ENCODE data around the gene MYL1.

The MYL1 gene

DNA sequence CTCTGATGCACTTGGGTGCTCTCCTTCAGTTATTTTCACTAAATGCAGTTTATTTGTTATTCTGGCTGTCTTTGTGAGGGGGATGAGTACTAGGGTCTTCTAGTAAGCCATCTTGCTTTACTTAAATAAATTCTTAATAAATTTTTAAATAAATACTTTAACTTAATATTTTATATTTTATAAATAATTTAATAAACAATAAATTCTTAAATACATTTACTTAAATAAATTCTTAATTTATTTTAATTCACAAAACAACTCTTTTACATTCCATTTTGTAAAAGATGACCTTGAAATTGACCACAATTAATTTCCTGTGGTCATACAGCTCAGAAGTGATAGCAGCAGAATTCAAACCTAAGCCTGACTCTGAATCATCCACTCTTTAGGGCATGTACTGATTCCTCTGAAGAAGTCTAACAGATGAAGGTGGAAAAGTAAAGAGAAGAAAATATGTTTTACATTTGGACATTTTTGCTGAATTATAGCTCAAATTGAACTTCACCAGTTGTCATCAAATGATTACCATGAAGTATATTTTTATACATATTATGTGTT lies 28.8 kb downstream of the MYL1 start:
- Histone ChIP-seq H2AFZ (ENCODE audit: low read length) (no peak overlapping the region), H3K79me2 (ENCODE audit: insufficient read depth, low read length) (no peaks in the 10 kb centered on the region)

DNA sequence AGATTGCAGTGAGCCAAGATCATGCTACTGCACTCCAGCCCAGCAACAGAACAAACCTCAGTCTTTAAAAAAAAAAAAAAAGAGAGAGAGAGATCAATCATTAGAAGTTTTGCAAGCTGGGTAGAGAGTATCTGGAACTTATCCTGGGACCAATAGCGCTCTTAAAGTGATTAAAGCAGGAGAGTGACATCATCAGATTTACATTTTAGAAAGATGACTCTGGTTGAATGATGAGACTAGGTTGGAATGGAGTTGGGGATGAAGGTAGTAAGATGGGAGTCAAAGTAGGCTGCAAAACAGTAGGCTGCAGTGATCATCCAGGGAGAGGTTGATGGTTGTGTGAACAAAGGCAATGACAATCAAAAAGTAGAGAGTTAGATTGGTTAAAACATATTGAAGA lies 37.8 kb downstream of the MYL1 start:
- Histone ChIP-seq H3K9me2 (ENCODE audit: low read depth, low read length) (no peaks in the 10 kb centered on the region), H3K4me3 (ENCODE audit: low read depth, low read length, poor library complexity, severe bottlenecking) (no peak overlapping the region), H3K4me2 (ENCODE audit: low read length) (no peak overlapping the region), H3K27ac (ENCODE audit: low read depth, low read length, poor library complexity, severe bottlenecking) (no peak overlapping the region), H3K79me2 (ENCODE audit: insufficient read depth, low read length) (no peaks in the 10 kb centered on the region), H3K4me1 (ENCODE audit: insufficient read depth, low read length, severe bottlenecking) (no peaks in the 10 kb centered on the region), H3K27me3 (ENCODE audit: insufficient read depth, low read length) (no peaks in the 10 kb centered on the region), H3K36me3 (ENCODE audit: insufficient read depth, low read length) (no peaks in the 10 kb centered on the region), H4K20me1 (ENCODE audit: insufficient read depth, low read length) (no peaks in the 10 kb centered on the region), H3K9me3 (ENCODE audit: low read length) (no peaks in the 10 kb centered on the region), H2AFZ (ENCODE audit: low read length) (no peak overlapping the region), H3F3A (ENCODE audit: insufficient read depth, low read length) (no peaks in the 10 kb centered on the region), H3K9ac (ENCODE audit: low read length) (no peak overlapping the region)
- TF ChIP-seq, protein P1, sequence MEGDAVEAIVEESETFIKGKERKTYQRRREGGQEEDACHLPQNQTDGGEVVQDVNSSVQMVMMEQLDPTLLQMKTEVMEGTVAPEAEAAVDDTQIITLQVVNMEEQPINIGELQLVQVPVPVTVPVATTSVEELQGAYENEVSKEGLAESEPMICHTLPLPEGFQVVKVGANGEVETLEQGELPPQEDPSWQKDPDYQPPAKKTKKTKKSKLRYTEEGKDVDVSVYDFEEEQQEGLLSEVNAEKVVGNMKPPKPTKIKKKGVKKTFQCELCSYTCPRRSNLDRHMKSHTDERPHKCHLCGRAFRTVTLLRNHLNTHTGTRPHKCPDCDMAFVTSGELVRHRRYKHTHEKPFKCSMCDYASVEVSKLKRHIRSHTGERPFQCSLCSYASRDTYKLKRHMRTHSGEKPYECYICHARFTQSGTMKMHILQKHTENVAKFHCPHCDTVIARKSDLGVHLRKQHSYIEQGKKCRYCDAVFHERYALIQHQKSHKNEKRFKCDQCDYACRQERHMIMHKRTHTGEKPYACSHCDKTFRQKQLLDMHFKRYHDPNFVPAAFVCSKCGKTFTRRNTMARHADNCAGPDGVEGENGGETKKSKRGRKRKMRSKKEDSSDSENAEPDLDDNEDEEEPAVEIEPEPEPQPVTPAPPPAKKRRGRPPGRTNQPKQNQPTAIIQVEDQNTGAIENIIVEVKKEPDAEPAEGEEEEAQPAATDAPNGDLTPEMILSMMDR (IDR thresholded peaks at IDR 0.05; ENCODE audit: low read length) = no peak
- no peak for TF ChIP-seq EZH2 (IDR thresholded peaks at IDR 0.05; ENCODE audit: borderline replicate concordance, low read length)

More for the DNA sequence above, 28.8 kb downstream of the MYL1 start:
- no peaks in the 10 kb centered on the region for H3F3A ChIP-seq (ENCODE audit: insufficient read depth, low read length)
- H3K9me2 ChIP-seq (ENCODE audit: low read depth, low read length) = no peaks in the 10 kb centered on the region
- H3K4me1 ChIP-seq (ENCODE audit: insufficient read depth, low read length, severe bottlenecking) = no peaks in the 10 kb centered on the region
- no peaks in the 10 kb centered on the region for H3K27me3 ChIP-seq (ENCODE audit: insufficient read depth, low read length)
- no peaks in the 10 kb centered on the region for H4K20me1 ChIP-seq (ENCODE audit: insufficient read depth, low read length)
- H3K9ac ChIP-seq (ENCODE audit: low read length) = no peak overlapping the region
- no peak for TF ChIP-seq EZH2 (IDR thresholded peaks at IDR 0.05; ENCODE audit: borderline replicate concordance, low read length)
- TF ChIP-seq, protein P1 (IDR thresholded peaks at IDR 0.05; ENCODE audit: low read length) = no peak
- no peak overlapping the region for H3K4me2 ChIP-seq (ENCODE audit: low read length)
- no peak overlapping the region for H3K4me3 ChIP-seq (ENCODE audit: low read depth, low read length, poor library complexity, severe bottlenecking)
- H3K9me3 ChIP-seq (ENCODE audit: low read length) = no peaks in the 10 kb centered on the region
- no peak overlapping the region for H3K27ac ChIP-seq (ENCODE audit: low read depth, low read length, poor library complexity, severe bottlenecking)
- no peaks in the 10 kb centered on the region for H3K36me3 ChIP-seq (ENCODE audit: insufficient read depth, low read length)

DNA sequence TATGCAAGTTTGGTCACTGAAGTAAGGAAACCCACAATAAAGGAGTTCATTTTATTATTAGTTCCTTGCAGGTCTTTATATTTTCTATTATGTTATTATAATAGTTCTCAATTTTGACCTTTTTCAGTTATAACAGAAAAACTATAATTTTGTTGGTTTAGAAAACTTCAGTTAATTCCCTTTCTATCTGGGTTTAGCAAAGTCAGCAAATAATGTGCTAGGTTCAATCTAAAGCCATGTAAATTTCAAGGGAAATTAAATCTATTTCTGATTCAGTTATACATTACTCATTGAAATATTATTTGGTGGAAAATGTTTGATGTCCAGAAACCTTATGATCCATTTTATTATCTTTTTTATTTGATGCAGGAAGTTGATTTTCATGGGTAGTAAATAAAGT lies 43.7 kb downstream of the MYL1 start:
- Histone ChIP-seq H2AFZ (ENCODE audit: low read length) (no peak overlapping the region), H3K4me1 (ENCODE audit: insufficient read depth, low read length, severe bottlenecking) (no peaks in the 10 kb centered on the region), H3K79me2 (ENCODE audit: insufficient read depth, low read length) (no peaks in the 10 kb centered on the region), H3K9me3 (ENCODE audit: low read length) (no peaks in the 10 kb centered on the region), H4K20me1 (ENCODE audit: insufficient read depth, low read length) (no peaks in the 10 kb centered on the region), H3K9me2 (ENCODE audit: low read depth, low read length) (no peaks in the 10 kb centered on the region), H3K9ac (ENCODE audit: low read length) (no peak overlapping the region), H3K4me2 (ENCODE audit: low read length) (no peak overlapping the region), H3K36me3 (ENCODE audit: insufficient read depth, low read length) (no peaks in the 10 kb centered on the region), H3F3A (ENCODE audit: insufficient read depth, low read length) (no peaks in the 10 kb centered on the region; the same call in 1 of the 2 replicates), H3K27me3 (ENCODE audit: insufficient read depth, low read length) (no peaks in the 10 kb centered on the region), H3K4me3 (ENCODE audit: low read depth, low read length, poor library complexity, severe bottlenecking) (no peak overlapping the region), H3K27ac (ENCODE audit: low read depth, low read length, poor library complexity, severe bottlenecking) (no peak overlapping the region)
- TF ChIP-seq, protein P1 (IDR thresholded peaks at IDR 0.05; ENCODE audit: low read length) = no peak
- no peak for TF ChIP-seq EZH2 (IDR thresholded peaks at IDR 0.05; ENCODE audit: borderline replicate concordance, low read length)

All from OCI-LY1 (cell line).